IMR-90 (cell line): ENCODE data around the gene FUT8. TPM values are rescaled to one million over a fixed set of nuclear protein-coding genes. Genes with fewer than 3 reads are reported as not detected.

Source experiments
- ATAC-seq: fragments of 200-7000 bp; cut with Tn5 transposase; 2 replicates; pipeline ENCODE4 v1.9.1; 2020; ENCODE audit warnings: low read depth, mild to moderate bottlenecking, moderate library complexity
- BruUV-seq: library from RNA; stranded (reverse); fragments of 400-500 nt; replicated peaks from 2 replicates; lab custom pipeline; 2021; lab: Mats Ljungman, UMichigan
- CTCF ChIA-PET: fragments of 300-600 bp; formaldehyde crosslinking; extraction: SDS; loops from one replicate; lab custom pipeline; 2021; ENCODE audit warnings: antibody characterized with exemption; lab: Yijun Ruan, JAX
- POLR2A ChIA-PET: fragments of 300-600 bp; sonication (Branson Sonifier 250); formaldehyde crosslinking; loops from one replicate; lab custom pipeline; 2022; ENCODE audit warnings: antibody characterized with exemption; ENCODE audit not compliant: unreplicated experiment; lab: Charles Lee
- DNase-seq: peaks from one replicate; pipeline ENCODE4 v3.0.0; 2013
- H2AFZ ChIP-seq: replicated peaks from 2 replicates; pipeline ENCODE3; 2013; ENCODE audit warnings: low read length, mild to moderate bottlenecking; ENCODE audit not compliant: poor library complexity
- H2AK5ac ChIP-seq: 2 replicates; pipeline ENCODE4 v1.6.1; 2013; ENCODE audit warnings: low read depth, low read length, inconsistent platforms
- H2AK9ac ChIP-seq: replicated peaks from 2 replicates; pipeline ENCODE3; 2013; ENCODE audit warnings: mild to moderate bottlenecking, low read depth, low read length, moderate library complexity; ENCODE audit not compliant: poor library complexity
- H2BK120ac ChIP-seq: 2 replicates; pipeline ENCODE4 v1.6.1; 2013; ENCODE audit warnings: low read depth, low read length, inconsistent platforms
- H2BK15ac ChIP-seq: 3 replicates; pipeline ENCODE4 v1.6.1; 2013; ENCODE audit warnings: low read depth, low read length, inconsistent platforms
- H2BK20ac ChIP-seq: 2 replicates; pipeline ENCODE4 v1.6.1; 2013; ENCODE audit warnings: low read depth, mild to moderate bottlenecking, inconsistent platforms, low read length, moderate library complexity
- H2BK5ac ChIP-seq: 2 replicates; pipeline ENCODE4 v1.6.1; 2013; ENCODE audit warnings: mild to moderate bottlenecking, low read depth, low read length, inconsistent platforms; ENCODE audit not compliant: poor library complexity, severe bottlenecking
- H3K14ac ChIP-seq: replicated peaks from 2 replicates; pipeline ENCODE4 v1.6.1; 2013; ENCODE audit warnings: low read depth, low read length, inconsistent platforms
- H3K18ac ChIP-seq: 2 replicates; pipeline ENCODE4 v1.6.1; 2013; ENCODE audit warnings: low read depth, low read length, control low read depth
- H3K23ac ChIP-seq: 2 replicates; pipeline ENCODE4 v1.6.1; 2013; ENCODE audit warnings: low read depth, low read length, inconsistent platforms
- H3K27ac ChIP-seq: 2 replicates; pipeline ENCODE4 v1.5.1; 2013; ENCODE audit warnings: mild to moderate bottlenecking, control low read depth, low read length; ENCODE audit not compliant: insufficient read depth
- H3K27me3 ChIP-seq: 2 replicates; pipeline ENCODE4 v1.6.1; 2013; ENCODE audit warnings: low read length; ENCODE audit not compliant: control insufficient read depth, insufficient read depth
- H3K36me3 ChIP-seq: 2 replicates; pipeline ENCODE4 v1.6.1; 2013; ENCODE audit warnings: low read length, mixed read lengths; ENCODE audit not compliant: control insufficient read depth, insufficient read depth
- H3K4ac ChIP-seq: 2 replicates; pipeline ENCODE4 v1.6.1; 2013; ENCODE audit warnings: low read depth, low read length, inconsistent platforms
- H3K4me1 ChIP-seq: 2 replicates; pipeline ENCODE4 v1.6.1; 2013; ENCODE audit warnings: low read length, mixed read lengths; ENCODE audit not compliant: control insufficient read depth, insufficient read depth
- H3K4me2 ChIP-seq: 2 replicates; pipeline ENCODE4 v1.6.1; 2013; ENCODE audit warnings: low read depth, mild to moderate bottlenecking, control low read depth, low read length, moderate library complexity
- H3K4me3 ChIP-seq: 2 replicates; pipeline ENCODE4 v1.5.1; 2013; ENCODE audit warnings: low read depth, mild to moderate bottlenecking, control low read depth, low read length, moderate library complexity; ENCODE audit not compliant: insufficient read depth
- H3K56ac ChIP-seq: 2 replicates; pipeline ENCODE4 v1.6.1; 2013; ENCODE audit warnings: low read length, inconsistent platforms; ENCODE audit not compliant: insufficient read depth; ENCODE audit errors: extremely low read depth
- H3K79me1 ChIP-seq, 2 experiments: 2 replicates each; pipeline ENCODE4 v1.6.1; 2013; ENCODE audit warnings: low read length in 2 of 2, inconsistent platforms in 1 of 2, low read depth in 1 of 2
- H3K9ac ChIP-seq: 2 replicates; pipeline ENCODE4 v1.6.1; 2013; ENCODE audit warnings: low read depth, low read length, control low read depth
- H3K9me1 ChIP-seq: 2 replicates; pipeline ENCODE4 v1.6.1; 2013; ENCODE audit warnings: low read length, inconsistent platforms; ENCODE audit not compliant: insufficient read depth
- H3K9me3 ChIP-seq: 2 replicates; pipeline ENCODE4 v1.6.1; 2013; ENCODE audit warnings: low read length; ENCODE audit not compliant: control insufficient read depth, insufficient read depth
- H4K20me1 ChIP-seq: 2 replicates; pipeline ENCODE4 v1.6.1; 2013; ENCODE audit warnings: low read length, inconsistent platforms; ENCODE audit not compliant: insufficient read depth
- H4K5ac ChIP-seq: 2 replicates; pipeline ENCODE4 v1.6.1; 2013; ENCODE audit warnings: mild to moderate bottlenecking, low read depth, low read length, control low read depth
- H4K8ac ChIP-seq, 2 experiments: 2 replicates each; pipeline ENCODE4 v1.6.1; 2013; ENCODE audit warnings: low read depth in 2 of 2, low read length in 2 of 2, control low read depth in 1 of 2, inconsistent platforms in 1 of 2
- H4K91ac ChIP-seq: 2 replicates; pipeline ENCODE4 v1.6.1; 2013; ENCODE audit warnings: low read depth, low read length, inconsistent platforms; ENCODE audit not compliant: insufficient read depth
- CEBPB ChIP-seq: IDR thresholded peaks from 2 replicates; pipeline ENCODE4 v1.6.1; 2012; ENCODE audit warnings: low read depth, low read length, improper control_type of control experiment
- MAZ ChIP-seq: IDR thresholded peaks from 2 replicates; pipeline ENCODE4 v1.6.1; 2012; ENCODE audit warnings: low read depth, mild to moderate bottlenecking, low read length, improper control_type of control experiment, moderate library complexity, borderline replicate concordance
- NFE2L2 ChIP-seq: fragments of 150-350 bp; IDR thresholded peaks from 2 replicates; pipeline ENCODE4 v1.6.1; 2016; ENCODE audit warnings: low read depth, mild to moderate bottlenecking, low read length
- SMC3 ChIP-seq: fragments of 150-350 bp; IDR thresholded peaks from 2 replicates; pipeline ENCODE4 v1.6.1; 2016; ENCODE audit warnings: low read depth, mild to moderate bottlenecking, antibody characterized with exemption, low read length, moderate library complexity
- WGBS, 2 experiments: methylation state at CpG; one replicate each; pipeline versions ENCODE4 v1.1.5 to v1.1.7; 2013; ENCODE audit warnings: missing lambda C conversion rate in 2 of 2; ENCODE audit not compliant: insufficient read length in 1 of 2; ENCODE audit errors: extremely low coverage in 2 of 2; 5-methylcytosine and 5-hydroxymethylcytosine counted together
- dilution Hi-C: fragments of 300-500 bp; cut with HindIII; formaldehyde crosslinking; loops from one replicate; pipeline ENCODE4 v1.14.3; 2018; ENCODE audit warnings: low sequenced_read_pairs; ENCODE audit not compliant: unreplicated experiment
- in situ Hi-C: fragments of 300-500 bp; cut with MboI; formaldehyde crosslinking; loops from 3 replicates; pipeline ENCODE4 v1.14.3; 2019; ENCODE audit warnings: low sequenced_read_pairs, inconsistent platforms, mixed read lengths
- intact Hi-C: fragments of 100-400 bp; cut with micrococcal nuclease; formaldehyde crosslinking; loops from 2 replicates; pipeline ENCODE4 v1.10.0; 2022
- polyA plus RNA-seq, 3 experiments: library from polyadenylated mRNA; depleted of rRNA; stranded (reverse); fragments of >200 nt; gene quantifications; 2 replicates each; pipeline ENCODE4 v1.2.3, GENCODE V29; 2012; ENCODE audit warnings: low replicate concordance in 1 of 3
- total RNA-seq: library from RNA; depleted of rRNA; stranded (reverse); fragments of >200 nt; gene quantifications from 2 replicates; pipeline ENCODE4 v1.2.3, GENCODE V29; 2012

Gene FUT8
- total and polyA plus RNA-seq, 2 of the 4 experiments (the other 2 are of a cell fraction): 15.6 to 72.9 TPM

DNA sequence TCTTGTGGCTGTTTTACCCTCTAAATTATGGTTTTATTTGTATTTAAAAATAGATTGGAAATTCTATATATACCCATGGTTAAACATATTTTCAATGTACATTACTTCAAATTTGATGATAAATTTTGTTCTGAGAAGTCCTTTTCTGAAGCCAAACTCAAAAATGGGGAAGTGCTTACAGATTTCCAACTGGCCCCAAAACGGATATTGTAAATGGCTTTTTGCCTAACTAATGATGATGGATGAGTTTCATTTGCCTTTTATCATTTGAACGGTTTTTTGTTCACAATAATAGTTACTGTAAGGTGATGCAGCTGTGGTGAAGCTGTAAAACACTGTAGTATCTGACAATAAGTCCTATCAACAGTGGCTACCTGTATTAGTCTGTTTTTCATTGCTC lies 136.9 kb downstream of the FUT8 start:
- Histone ChIP-seq H3K36me3 (no peaks in the 10 kb centered on the region), H2BK120ac (no peak overlapping the region), H3K4me3 (no peak overlapping the region), H3K23ac (no peak overlapping the region), H4K20me1 (no peaks in the 10 kb centered on the region), H4K8ac (no peak overlapping the region), H3K18ac (no peak overlapping the region), H3K9me1 (no peaks in the 10 kb centered on the region; the same call in 1 of the 2 replicates), H3K4ac (no peak overlapping the region), H3K79me1 (peaks cover 0 to 6% of the 10 kb centered on the region in 2 experiments; a peak in 2 of 4 replicates), H4K91ac (no peak overlapping the region), H3K27me3 (no peaks in the 10 kb centered on the region), H2AK5ac (no peak overlapping the region), H2BK15ac (no peak overlapping the region), H3K9me3 (no peaks in the 10 kb centered on the region), H2BK20ac (no peak overlapping the region), H3K4me2 (no peak overlapping the region), H3K56ac (no peak overlapping the region), H3K27ac (no peak overlapping the region), H2BK5ac (no peak overlapping the region), H2AFZ (no peak overlapping the region), H3K14ac (no peak overlapping the region), H3K4me1 (no peaks in the 10 kb centered on the region), H2AK9ac (no peak overlapping the region), H4K5ac (no peak overlapping the region), H3K9ac (no peak overlapping the region)
- DNase-seq (no peak), ATAC-seq (no peak)
- BruUV-seq: no TSS peak
- dilution Hi-C loops (no loop called here), intact Hi-C loops (no loop called here), in situ Hi-C loops (no loop called here)
- WGBS, 2 experiments: no CpG with 5 or more reads among the region's 2 CpGs
- TF ChIP-seq NFE2L2: no peak
- no peak for TF ChIP-seq MAZ
- TF ChIP-seq SMC3: no peak
- no peak for TF ChIP-seq CEBPB
- CTCF ChIA-PET: interaction anchor here (0.6 to 1.0 kb wide), 2 partner anchors 21 to 48 kb away, joined by 3 read pairs; no protein-coding TSS in a partner anchor
- POLR2A ChIA-PET: no interaction called here
